C4-2B (cell line): ENCODE results near the gene NREP.

ENCODE experiments used
- CTCF ChIP-seq: fragments of 450-650 bp; conservative IDR thresholded peaks from 2 replicates; pipeline ENCODE4 v1.5.1; 2017; ENCODE audit warnings: mild to moderate bottlenecking
- ZFX ChIP-seq: fragments of 450-650 bp; IDR thresholded peaks from 2 replicates; pipeline ENCODE4 v1.6.1; 2017

GRCh38 chr5:111775224-111775623, 18.2 kb upstream of the NREP start:
- TF ChIP-seq CTCF = no peak
- TF ChIP-seq ZFX = no peak
